WERI-Rb-1 (cell line): ENCODE measurements around the gene RAVER1.

ENCODE experiments used
- DNase-seq: peaks from one replicate; pipeline ENCODE4 v3.0.0-alpha.2; 2020
- H3K27ac ChIP-seq: fragments of 250-450 bp; sonication (Bioruptor Pico); 2 replicates; pipeline ENCODE4 v1.5.1; 2020; ENCODE audit warnings: mild to moderate bottlenecking, moderate library complexity
- H3K27me3 ChIP-seq: fragments of 250-450 bp; sonication (Bioruptor Pico); 2 replicates; pipeline ENCODE4 v1.5.1; 2021; ENCODE audit warnings: mild to moderate bottlenecking, low read depth, moderate library complexity; ENCODE audit not compliant: insufficient read depth, severe bottlenecking
- H3K36me3 ChIP-seq: fragments of 250-450 bp; sonication (Bioruptor Pico); 2 replicates; pipeline ENCODE4 v1.5.1; 2020; ENCODE audit warnings: mild to moderate bottlenecking, moderate library complexity
- H3K4me3 ChIP-seq: 2 replicates; pipeline ENCODE4 v1.5.1; 2011; ENCODE audit warnings: low read depth, mild to moderate bottlenecking, control low read depth, low read length
- H3K9me3 ChIP-seq: fragments of 250-450 bp; sonication (Bioruptor Pico); 2 replicates; pipeline ENCODE4 v1.5.1; 2021; ENCODE audit warnings: mild to moderate bottlenecking, moderate library complexity; ENCODE audit not compliant: severe bottlenecking
- TF ChIP-seq, protein P1 (sequence below): IDR thresholded peaks from 2 replicates; pipeline ENCODE4 v1.5.1; 2011; ENCODE audit warnings: low read depth, mild to moderate bottlenecking, control low read depth, inconsistent platforms, low read length

The RAVER1 gene

DNA sequence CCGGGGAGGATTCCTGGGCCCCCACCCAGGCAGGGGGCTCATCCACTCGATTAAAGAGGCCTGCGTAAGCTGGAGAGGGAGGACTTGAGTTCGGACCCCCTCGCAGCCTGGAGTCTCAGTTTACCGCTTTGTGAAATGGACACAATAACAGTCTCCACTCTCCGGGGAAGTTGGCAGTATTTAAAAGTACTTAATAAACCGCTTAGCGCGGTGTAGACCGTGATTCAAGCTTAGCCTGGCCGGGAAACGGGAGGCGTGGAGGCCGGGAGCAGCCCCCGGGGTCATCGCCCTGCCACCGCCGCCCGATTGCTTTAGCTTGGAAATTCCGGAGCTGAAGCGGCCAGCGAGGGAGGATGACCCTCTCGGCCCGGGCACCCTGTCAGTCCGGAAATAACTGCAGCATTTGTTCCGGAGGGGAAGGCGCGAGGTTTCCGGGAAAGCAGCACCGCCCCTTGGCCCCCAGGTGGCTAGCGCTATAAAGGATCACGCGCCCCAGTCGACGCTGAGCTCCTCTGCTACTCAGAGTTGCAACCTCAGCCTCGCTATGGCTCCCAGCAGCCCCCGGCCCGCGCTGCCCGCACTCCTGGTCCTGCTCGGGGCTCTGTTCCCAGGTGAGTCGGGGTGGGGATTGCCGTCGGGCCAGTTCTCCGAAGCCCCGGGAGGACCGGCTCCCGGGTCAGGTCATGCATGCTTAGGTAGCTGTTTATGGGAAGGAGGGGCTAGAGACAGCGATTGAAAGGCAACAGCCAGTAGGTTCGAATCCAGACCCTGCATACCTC is 62.5 kb downstream of the RAVER1 start, which contains the start of gene ICAM1:
TSS of gene ICAM1 (plus strand) at position 505 of the 779 bp plus-strand sequence. CDS start at position 545, 40 bp downstream.
- H3K9me3 ChIP-seq, result no peaks in the 10 kb centered on the region
- TF ChIP-seq, protein P1, sequence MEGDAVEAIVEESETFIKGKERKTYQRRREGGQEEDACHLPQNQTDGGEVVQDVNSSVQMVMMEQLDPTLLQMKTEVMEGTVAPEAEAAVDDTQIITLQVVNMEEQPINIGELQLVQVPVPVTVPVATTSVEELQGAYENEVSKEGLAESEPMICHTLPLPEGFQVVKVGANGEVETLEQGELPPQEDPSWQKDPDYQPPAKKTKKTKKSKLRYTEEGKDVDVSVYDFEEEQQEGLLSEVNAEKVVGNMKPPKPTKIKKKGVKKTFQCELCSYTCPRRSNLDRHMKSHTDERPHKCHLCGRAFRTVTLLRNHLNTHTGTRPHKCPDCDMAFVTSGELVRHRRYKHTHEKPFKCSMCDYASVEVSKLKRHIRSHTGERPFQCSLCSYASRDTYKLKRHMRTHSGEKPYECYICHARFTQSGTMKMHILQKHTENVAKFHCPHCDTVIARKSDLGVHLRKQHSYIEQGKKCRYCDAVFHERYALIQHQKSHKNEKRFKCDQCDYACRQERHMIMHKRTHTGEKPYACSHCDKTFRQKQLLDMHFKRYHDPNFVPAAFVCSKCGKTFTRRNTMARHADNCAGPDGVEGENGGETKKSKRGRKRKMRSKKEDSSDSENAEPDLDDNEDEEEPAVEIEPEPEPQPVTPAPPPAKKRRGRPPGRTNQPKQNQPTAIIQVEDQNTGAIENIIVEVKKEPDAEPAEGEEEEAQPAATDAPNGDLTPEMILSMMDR, result no peak
- peak within 1 kb of the TSS; percentile 48 for H3K4me3 ChIP-seq
- peaks cover 7% of the 10 kb centered on the region for H3K27me3 ChIP-seq
- H3K36me3 ChIP-seq, result no peaks in the 10 kb centered on the region
- peak; percentile 43 for DNase-seq
- no peak within 1 kb of the TSS for H3K27ac ChIP-seq

DNA sequence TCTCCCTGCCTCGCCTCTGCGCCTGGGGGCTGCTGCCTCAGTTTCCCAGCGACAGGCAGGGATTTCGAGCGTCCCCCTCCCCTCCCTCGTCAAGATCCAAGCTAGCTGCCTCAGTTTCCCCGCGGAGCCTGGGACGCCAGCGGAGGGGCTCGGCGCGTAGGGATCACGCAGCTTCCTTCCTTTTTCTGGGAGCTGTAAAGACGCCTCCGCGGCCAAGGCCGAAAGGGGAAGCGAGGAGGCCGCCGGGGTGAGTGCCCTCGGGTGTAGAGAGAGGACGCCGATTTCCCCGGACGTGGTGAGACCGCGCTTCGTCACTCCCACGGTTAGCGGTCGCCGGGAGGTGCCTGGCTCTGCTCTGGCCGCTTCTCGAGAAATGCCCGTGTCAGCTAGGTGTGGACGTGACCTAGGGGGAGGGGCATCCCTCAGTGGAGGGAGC is 63.1 kb downstream of the RAVER1 start:
- no peak overlapping the region for H3K27ac ChIP-seq
- TF ChIP-seq, protein P1, result no peak
- DNase-seq, result no peak

DNA sequence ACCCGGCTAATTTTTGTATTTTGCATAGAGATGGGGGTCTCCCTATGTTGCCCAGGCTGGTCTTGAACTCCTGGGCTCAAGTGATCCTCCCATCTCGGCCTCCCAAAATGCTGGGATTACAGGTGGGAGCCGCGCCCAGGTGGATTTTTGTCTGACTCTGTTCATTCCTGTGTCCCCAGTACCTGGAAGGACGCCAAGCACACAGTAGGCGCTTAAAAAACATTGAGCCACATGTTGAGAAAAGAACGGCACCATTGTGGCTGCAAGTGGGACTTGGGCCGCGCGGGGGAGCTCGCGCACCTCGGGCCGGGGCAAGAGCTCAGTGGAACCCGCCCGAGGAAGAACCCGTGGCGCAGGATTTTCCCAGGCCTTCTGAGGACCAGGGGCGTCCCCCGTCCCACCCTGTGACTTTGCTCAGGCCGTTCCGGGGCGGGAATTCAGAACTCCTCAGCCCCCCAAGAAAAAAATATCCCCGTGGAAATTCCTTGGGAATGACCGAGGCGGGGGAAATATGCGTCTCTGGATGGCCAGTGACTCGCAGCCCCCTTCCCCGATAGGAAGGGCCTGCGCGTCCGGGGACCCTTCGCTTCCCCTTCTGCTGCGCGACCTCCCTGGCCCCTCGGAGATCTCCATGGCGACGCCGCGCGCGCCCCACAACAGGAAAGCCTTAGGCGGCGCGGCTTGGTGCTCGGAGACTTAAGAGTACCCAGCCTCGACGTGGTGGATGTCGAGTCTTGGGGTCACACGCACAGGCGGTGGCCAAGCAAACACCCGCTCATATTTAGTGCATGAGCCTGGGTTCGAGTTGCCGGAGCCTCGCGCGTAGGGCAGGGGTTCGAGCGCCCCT is 63.8 kb downstream of the RAVER1 start:
- no peaks in the 10 kb centered on the region for H3K9me3 ChIP-seq
- peaks cover 7% of the 10 kb centered on the region for H3K27me3 ChIP-seq
- H3K4me3 ChIP-seq, result peak overlapping the region; percentile 48
- peak; percentile 83 for DNase-seq
- TF ChIP-seq, protein P1, result peak; percentile 92
- no peak overlapping the region for H3K27ac ChIP-seq
- no peaks in the 10 kb centered on the region for H3K36me3 ChIP-seq

More for the DNA sequence above, 63.1 kb downstream of the RAVER1 start:
- Histone ChIP-seq H3K4me3 (peak overlapping the region; percentile 48), H3K9me3 (no peaks in the 10 kb centered on the region), H3K27me3 (peaks cover 7% of the 10 kb centered on the region), H3K36me3 (no peaks in the 10 kb centered on the region)

DNA sequence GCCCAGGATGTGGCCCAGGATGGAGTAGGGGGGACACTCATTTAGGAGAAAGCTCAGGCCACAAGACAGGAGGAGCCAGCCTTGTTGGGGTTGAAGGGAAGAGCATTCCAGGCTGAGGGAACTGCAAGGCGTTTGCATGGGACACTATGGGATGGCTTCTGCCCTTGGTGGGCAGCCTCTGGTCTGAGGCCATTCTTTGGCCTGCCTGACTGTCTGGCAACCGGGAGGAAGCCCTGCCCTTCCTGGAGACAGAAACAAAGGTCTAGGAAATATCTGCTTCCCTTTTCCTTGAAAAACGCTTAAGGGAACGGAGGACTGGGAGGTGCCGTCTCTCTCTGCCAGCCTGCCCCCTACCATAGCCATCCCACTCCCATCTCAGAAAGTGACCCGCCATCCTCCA is 65.3 kb downstream of the RAVER1 start:
- H3K4me3 ChIP-seq, result no peak overlapping the region
- TF ChIP-seq, protein P1, result no peak

DNA sequence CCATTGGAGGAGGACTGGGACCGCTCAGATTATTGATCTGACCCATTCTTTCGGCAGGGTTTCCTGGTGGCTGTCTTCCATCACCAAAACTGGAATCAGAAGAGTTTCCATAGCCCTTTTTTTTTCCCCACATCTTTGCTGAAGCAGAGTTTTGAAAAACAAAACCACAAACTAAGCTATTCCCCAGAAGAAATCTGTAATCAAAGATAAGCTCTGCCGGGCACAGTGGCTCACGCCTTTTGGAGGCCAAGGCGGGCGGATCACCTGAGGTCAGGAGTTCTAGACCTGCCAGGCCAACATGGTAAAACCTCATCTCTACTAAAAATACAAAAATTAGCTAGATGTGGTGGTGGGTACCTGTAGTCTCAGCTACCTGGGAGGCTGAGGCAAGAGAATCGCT is 66.6 kb downstream of the RAVER1 start:
- H3K27ac ChIP-seq, result no peak overlapping the region
- peaks cover 7% of the 10 kb centered on the region for H3K27me3 ChIP-seq
- H3K36me3 ChIP-seq, result no peaks in the 10 kb centered on the region
- no peak for DNase-seq
- H3K9me3 ChIP-seq, result no peaks in the 10 kb centered on the region
- TF ChIP-seq, protein P1, result no peak
- no peak overlapping the region for H3K4me3 ChIP-seq

More for the DNA sequence above, 65.3 kb downstream of the RAVER1 start:
- no peak for DNase-seq
- Histone ChIP-seq H3K27ac (no peak overlapping the region), H3K36me3 (no peaks in the 10 kb centered on the region), H3K9me3 (no peaks in the 10 kb centered on the region), H3K27me3 (peaks cover 7% of the 10 kb centered on the region)
